Lower leg skin (tissue), 4 donors: Measurements from ENCODE around the gene GNAS. TPM values are rescaled to one million over a fixed set of nuclear protein-coding genes. Genes with fewer than 3 reads are reported as not detected.

Experiments
- DNase-seq, 2 donors: peaks; one replicate each; pipeline ENCODE4 v3.0.0-alpha.2; 2019; ENCODE audit warnings: low spot score in 2 of 2
- H3K4me3 ChIP-seq: fragments of 200-600 bp; sonication (generic); 2 replicates; pipeline ENCODE4 v1.5.1; 2017; ENCODE audit warnings: mild to moderate bottlenecking, low read depth; ENCODE audit not compliant: poor library complexity, severe bottlenecking
- POLR2A ChIP-seq, 2 donors: fragments of 450-650 bp; IDR thresholded peaks; one replicate each; pipeline ENCODE4 v1.6.1; 2016 to 2017; ENCODE audit warnings: antibody characterized with exemption in 2 of 2, mild to moderate bottlenecking in 1 of 2, moderate library complexity in 1 of 2
- WGBS, 2 donors: methylation state at CpG; one replicate each; pipeline ENCODE4 v1.1.5; 2018; 5-methylcytosine and 5-hydroxymethylcytosine counted together
- intact Hi-C: fragments of 100-400 bp; cut with DNase I; formaldehyde crosslinking; loops from one replicate; pipeline ENCODE4 v1.15.0; 2023; ENCODE audit warnings: low total_unique reads
- total RNA-seq, 4 donors: library from RNA; depleted of rRNA; stranded (reverse); fragments of >200 nt; gene quantifications; one replicate each; pipeline ENCODE4 v1.1.0, GENCODE V29; 2016
- TF ChIP-seq, protein P1 (sequence below), 3 donors: fragments of 450-650 bp; IDR thresholded peaks; one replicate each; pipeline ENCODE4 v1.5.1; 2016; ENCODE audit warnings: antibody characterized with exemption in 3 of 3, mild to moderate bottlenecking in 3 of 3, moderate library complexity in 2 of 3

The GNAS gene
- total RNA-seq, 4 donors from 2014 or later: 335 to 473 (median 391) TPM

DNA sequence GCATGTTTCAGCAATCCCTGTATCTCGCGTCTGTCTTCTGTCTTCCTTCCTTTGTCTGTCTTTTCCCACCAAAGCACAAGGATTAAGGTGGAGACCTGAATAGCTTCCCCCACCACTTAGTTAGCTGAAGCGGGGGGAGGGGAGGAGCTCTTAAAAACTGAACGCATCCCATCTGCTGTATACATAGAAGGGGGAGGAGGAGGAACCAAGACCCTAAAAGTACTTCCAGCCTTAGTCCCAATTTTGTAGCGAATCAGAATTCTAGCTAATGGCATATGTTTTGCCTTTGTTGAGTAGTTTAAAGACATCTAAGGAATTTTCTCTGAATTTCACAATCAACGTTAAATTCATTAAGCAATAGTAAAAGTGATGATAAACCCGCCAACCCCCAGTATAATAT lies 47.9 kb downstream of the GNAS start:
- intact Hi-C loops: no loop called here
- TF ChIP-seq POLR2A (IDR thresholded peaks at IDR 0.05): no peak
- TF ChIP-seq, protein P1, sequence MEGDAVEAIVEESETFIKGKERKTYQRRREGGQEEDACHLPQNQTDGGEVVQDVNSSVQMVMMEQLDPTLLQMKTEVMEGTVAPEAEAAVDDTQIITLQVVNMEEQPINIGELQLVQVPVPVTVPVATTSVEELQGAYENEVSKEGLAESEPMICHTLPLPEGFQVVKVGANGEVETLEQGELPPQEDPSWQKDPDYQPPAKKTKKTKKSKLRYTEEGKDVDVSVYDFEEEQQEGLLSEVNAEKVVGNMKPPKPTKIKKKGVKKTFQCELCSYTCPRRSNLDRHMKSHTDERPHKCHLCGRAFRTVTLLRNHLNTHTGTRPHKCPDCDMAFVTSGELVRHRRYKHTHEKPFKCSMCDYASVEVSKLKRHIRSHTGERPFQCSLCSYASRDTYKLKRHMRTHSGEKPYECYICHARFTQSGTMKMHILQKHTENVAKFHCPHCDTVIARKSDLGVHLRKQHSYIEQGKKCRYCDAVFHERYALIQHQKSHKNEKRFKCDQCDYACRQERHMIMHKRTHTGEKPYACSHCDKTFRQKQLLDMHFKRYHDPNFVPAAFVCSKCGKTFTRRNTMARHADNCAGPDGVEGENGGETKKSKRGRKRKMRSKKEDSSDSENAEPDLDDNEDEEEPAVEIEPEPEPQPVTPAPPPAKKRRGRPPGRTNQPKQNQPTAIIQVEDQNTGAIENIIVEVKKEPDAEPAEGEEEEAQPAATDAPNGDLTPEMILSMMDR (IDR thresholded peaks at IDR 0.05): no peak
- DNase-seq: no peak
- no peak overlapping the region for H3K4me3 ChIP-seq
- WGBS, 2 donors: 75 to 83% methylated on average over 7 of the region's 7 CpGs

DNA sequence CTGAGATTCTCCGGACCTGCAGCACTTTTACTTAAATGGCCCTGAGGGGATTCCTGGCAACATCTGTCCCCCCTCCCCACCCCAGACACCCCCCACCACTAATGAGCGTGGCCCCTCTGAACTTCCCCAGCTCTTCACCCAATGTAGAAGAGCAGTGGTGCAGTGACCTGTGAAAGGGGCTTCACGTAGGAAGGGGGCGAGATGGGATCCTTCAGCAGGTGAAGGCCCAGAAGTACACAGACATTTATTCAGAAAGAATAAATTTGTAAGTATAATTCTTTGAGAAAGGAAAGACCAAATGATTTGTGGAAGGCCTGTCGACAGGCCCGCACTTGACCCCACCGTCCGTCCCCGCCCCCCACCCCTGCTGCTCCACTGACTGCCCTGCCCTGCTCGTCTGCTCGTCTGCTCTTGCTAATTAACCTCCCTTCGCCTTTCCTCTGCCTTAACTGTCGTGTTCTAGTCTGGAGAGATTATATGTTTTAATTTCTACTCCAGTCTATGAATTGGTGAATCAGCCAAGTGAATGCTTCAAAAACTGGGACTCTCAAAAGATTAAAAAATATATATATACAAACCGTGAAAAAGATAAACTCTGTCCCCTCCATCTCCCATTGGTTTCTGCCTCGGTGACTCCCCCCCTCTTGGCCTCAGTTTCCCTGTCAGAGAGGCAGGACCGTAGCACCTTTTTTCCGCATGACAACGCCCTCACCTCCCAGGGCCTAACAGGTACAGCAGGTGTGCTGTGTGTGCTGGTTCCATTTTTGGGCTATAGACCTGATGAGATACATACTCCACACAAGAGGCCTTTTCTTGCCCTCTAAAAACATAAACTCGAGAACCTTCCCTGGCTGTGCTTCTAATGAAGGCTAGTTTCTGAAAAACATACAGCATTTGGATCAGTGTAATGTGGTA lies 49.2 kb downstream of the GNAS start:
- WGBS, 2 donors: 67 to 74% methylated on average over 19 of the region's 19 CpGs
- TF ChIP-seq POLR2A (IDR thresholded peaks at IDR 0.05): no peak
- TF ChIP-seq, protein P1 (IDR thresholded peaks at IDR 0.05): no peak
- intact Hi-C loops: no loop called here
- no peak overlapping the region for H3K4me3 ChIP-seq
- no peak for DNase-seq

DNA sequence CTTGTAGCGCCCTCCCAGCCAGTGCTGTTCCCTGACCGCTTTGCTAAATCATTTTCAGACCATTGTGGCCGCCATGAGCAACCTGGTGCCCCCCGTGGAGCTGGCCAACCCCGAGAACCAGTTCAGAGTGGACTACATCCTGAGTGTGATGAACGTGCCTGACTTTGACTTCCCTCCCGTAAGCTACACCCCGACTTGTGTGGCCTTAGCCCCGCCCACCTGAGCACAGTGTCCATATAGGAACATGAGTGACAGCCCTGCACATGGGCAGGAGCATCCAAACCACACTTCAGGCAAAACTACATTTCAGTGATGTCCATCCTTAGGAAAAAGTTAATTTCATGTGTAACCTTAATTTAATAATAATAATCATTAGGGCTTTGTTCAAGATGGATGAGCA lies 51.1 kb downstream of the GNAS start:
- intact Hi-C loops: no loop called here
- TF ChIP-seq, protein P1 (IDR thresholded peaks at IDR 0.05): no peak
- no peak for TF ChIP-seq POLR2A (IDR thresholded peaks at IDR 0.05)
- WGBS, 2 donors: 72 to 73% methylated on average over 9 of the region's 9 CpGs
- H3K4me3 ChIP-seq: no peak overlapping the region
- DNase-seq: no peak

GRCh38 chr20:58905236-58905635 lies 52.7 kb downstream of the GNAS start:
- 69 to 72% methylated on average over 6 of the region's 6 CpGs for WGBS, 2 donors
- H3K4me3 ChIP-seq: no peak overlapping the region
- intact Hi-C loops: no loop called here
- no peak for DNase-seq
- TF ChIP-seq, protein P1 (IDR thresholded peaks at IDR 0.05): no peak
- TF ChIP-seq POLR2A (IDR thresholded peaks at IDR 0.05): no peak

- WGBS, 2 donors: 88 to 89% methylated on average over 5 of the region's 5 CpGs
- no peak for TF ChIP-seq POLR2A (IDR thresholded peaks at IDR 0.05)
- TF ChIP-seq, protein P1 (IDR thresholded peaks at IDR 0.05): no peak
- no peak overlapping the region for H3K4me3 ChIP-seq
- intact Hi-C loops: no loop called here
- no peak for DNase-seq
These were observed 53.6 kb downstream of the GNAS start for GRCh38 chr20:58906111-58906510.
